GM23338 (cell line): Measurements from ENCODE around the gene ZNF580. TPM values are rescaled to one million over a fixed set of nuclear protein-coding genes. Genes with fewer than 3 reads are reported as not detected.

Experiments
- ATAC-seq: fragments of 200-7000 bp; cut with Tn5 transposase; 3 replicates; pipeline ENCODE4 v1.9.1; 2020
- DNase-seq: peaks from one replicate; pipeline ENCODE4 v3.0.0-alpha.2; 2015; ENCODE audit warnings: low spot score
- H2AFZ ChIP-seq: fragments of 200-600 bp; sonication (generic); 2 replicates; pipeline ENCODE4 v1.8.0; 2016; ENCODE audit warnings: antibody characterized with exemption, mild to moderate bottlenecking, moderate library complexity
- H3F3A ChIP-seq: fragments of 200-600 bp; sonication (generic); replicated peaks from 2 replicates; pipeline ENCODE4 v1.8.0; 2017; ENCODE audit warnings: antibody characterized with exemption, mixed run types, low read depth
- H3K27ac ChIP-seq: fragments of 200-600 bp; sonication (generic); 2 replicates; pipeline ENCODE4 v1.6.1; 2016; ENCODE audit warnings: low read depth
- H3K27me3 ChIP-seq: fragments of 200-600 bp; sonication (generic); 2 replicates; pipeline ENCODE4 v1.8.0; 2016; ENCODE audit warnings: mild to moderate bottlenecking, mixed run types, moderate library complexity; ENCODE audit not compliant: insufficient read depth
- H3K36me3 ChIP-seq: fragments of 200-600 bp; sonication (generic); 2 replicates; pipeline ENCODE4 v1.8.0; 2016; ENCODE audit warnings: mild to moderate bottlenecking; ENCODE audit not compliant: insufficient read depth
- H3K4me1 ChIP-seq: fragments of 200-600 bp; sonication (generic); 2 replicates; pipeline ENCODE4 v1.8.0; 2016; ENCODE audit warnings: mild to moderate bottlenecking, moderate library complexity; ENCODE audit not compliant: insufficient read depth
- H3K4me2 ChIP-seq: fragments of 200-600 bp; sonication (generic); 2 replicates; pipeline ENCODE4 v1.7.1; 2017; ENCODE audit warnings: mixed run types
- H3K4me3 ChIP-seq: fragments of 200-600 bp; sonication (generic); 2 replicates; pipeline ENCODE4 v1.6.1; 2016; ENCODE audit warnings: mixed run types
- H3K79me2 ChIP-seq: fragments of 200-600 bp; sonication (generic); replicated peaks from 2 replicates; pipeline ENCODE4 v1.8.0; 2017; ENCODE audit warnings: mild to moderate bottlenecking; ENCODE audit not compliant: insufficient read depth
- H3K9me2 ChIP-seq: fragments of 200-600 bp; sonication (generic); 2 replicates; pipeline ENCODE4 v1.8.0; 2017; ENCODE audit not compliant: insufficient read depth
- H4K20me1 ChIP-seq: fragments of 200-600 bp; sonication (generic); replicated peaks from 2 replicates; pipeline ENCODE4 v1.8.0; 2017; ENCODE audit warnings: mild to moderate bottlenecking; ENCODE audit not compliant: insufficient read depth
- H3K27ac Mint-ChIP-seq: 2 replicates; pipeline ENCODE4 v1.8.0; 2020; ENCODE audit warnings: inconsistent platforms, mild to moderate bottlenecking, moderate library complexity, mixed read lengths
- H3K27me3 Mint-ChIP-seq: 3 replicates; pipeline ENCODE4 v1.8.0; 2022; ENCODE audit warnings: low read depth, mild to moderate bottlenecking, moderate library complexity, mixed read lengths, inconsistent platforms; ENCODE audit not compliant: insufficient read depth, poor library complexity
- H3K36me3 Mint-ChIP-seq: 3 replicates; pipeline ENCODE4 v1.8.0; 2021; ENCODE audit warnings: low read depth, mild to moderate bottlenecking, inconsistent platforms, moderate library complexity, mixed read lengths
- H3K4me1 Mint-ChIP-seq: 3 replicates; pipeline ENCODE4 v1.8.0; 2020; ENCODE audit warnings: mild to moderate bottlenecking, inconsistent platforms, mixed read lengths
- H3K4me3 Mint-ChIP-seq: 3 replicates; pipeline ENCODE4 v1.8.0; 2021; ENCODE audit warnings: moderate library complexity, mild to moderate bottlenecking, inconsistent platforms, mixed read lengths
- H3K9me3 Mint-ChIP-seq: 3 replicates; pipeline ENCODE4 v1.8.0; 2020; ENCODE audit warnings: moderate library complexity, mild to moderate bottlenecking, inconsistent platforms, mixed read lengths
- EZH2 ChIP-seq: fragments of 200-600 bp; sonication (generic); IDR thresholded peaks from one replicate; pipeline ENCODE4 v1.8.0; 2017; ENCODE audit warnings: antibody characterized with exemption, mild to moderate bottlenecking, low read depth; ENCODE audit not compliant: unreplicated experiment
- POLR2AphosphoS5 ChIP-seq: IDR thresholded peaks from 2 replicates; pipeline ENCODE4 v1.6.1; 2016; ENCODE audit warnings: antibody characterized with exemption, low read depth
- STAT1 ChIP-seq: IDR thresholded peaks from one replicate; pipeline ENCODE4 v1.6.1; 2016; ENCODE audit warnings: antibody characterized with exemption; ENCODE audit not compliant: unreplicated experiment
- ZNF114 ChIP-seq: fragments of 250-450 bp; sonication (Bioruptor Pico); IDR thresholded peaks from 2 replicates; pipeline ENCODE4 v1.5.0; 2020; ENCODE audit warnings: mild to moderate bottlenecking, moderate library complexity
- polyA plus RNA-seq: library from polyadenylated mRNA; unstranded; fragments of >200 nt; fragmentation: Nextera tagmentation; extraction: Ambion mirVana; gene quantifications from 2 replicates; pipeline ENCODE4 v1.2.1, GENCODE V29; 2016
- total RNA-seq: library from RNA; depleted of rRNA; stranded (reverse); fragments of >200 nt; shearing (Covaris generic); gene quantifications from 2 replicates; pipeline ENCODE4 v1.2.3, GENCODE V29; 2014
- TF ChIP-seq, protein P1 (sequence below): fragments of 250-450 bp; sonication (Bioruptor Pico); IDR thresholded peaks from 2 replicates; pipeline ENCODE4 v1.5.0; 2020; ENCODE audit warnings: mild to moderate bottlenecking, moderate library complexity
- TF ChIP-seq, protein P2 (sequence below), 2 experiments: fragments of 200-600 bp in 1 of 2; sonication (generic) in 1 of 2; conservative IDR thresholded peaks; 2 replicates each; pipeline versions ENCODE4 v1.5.1 to v1.6.1; 2016 to 2017; ENCODE audit warnings: antibody characterized with exemption in 2 of 2, low read depth in 2 of 2, mild to moderate bottlenecking in 2 of 2, moderate library complexity in 1 of 2

ZNF580 gene
- total and polyA plus RNA-seq, 2 experiments from 2014 or later = 18.7 to 23.6 TPM

DNA sequence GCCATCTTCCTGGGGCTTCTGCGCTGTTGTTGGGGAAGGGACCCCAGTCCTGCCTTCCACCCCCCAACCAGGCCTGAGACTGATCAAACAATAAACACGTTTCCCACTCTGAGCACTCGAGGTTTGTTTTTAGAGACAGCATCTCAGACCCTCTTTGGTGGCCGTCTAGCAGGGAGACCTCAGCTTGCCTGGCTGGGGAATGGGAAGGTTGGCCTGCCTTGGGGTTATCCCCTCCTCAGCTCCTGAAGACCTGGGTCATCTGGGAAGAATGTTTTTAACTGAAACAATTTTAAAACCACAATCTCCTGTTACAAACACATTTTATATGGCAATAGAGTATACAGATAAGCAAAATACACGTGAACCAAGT is 4.7 kb downstream of the ZNF580 start (continued):
- TF ChIP-seq, protein P1, sequence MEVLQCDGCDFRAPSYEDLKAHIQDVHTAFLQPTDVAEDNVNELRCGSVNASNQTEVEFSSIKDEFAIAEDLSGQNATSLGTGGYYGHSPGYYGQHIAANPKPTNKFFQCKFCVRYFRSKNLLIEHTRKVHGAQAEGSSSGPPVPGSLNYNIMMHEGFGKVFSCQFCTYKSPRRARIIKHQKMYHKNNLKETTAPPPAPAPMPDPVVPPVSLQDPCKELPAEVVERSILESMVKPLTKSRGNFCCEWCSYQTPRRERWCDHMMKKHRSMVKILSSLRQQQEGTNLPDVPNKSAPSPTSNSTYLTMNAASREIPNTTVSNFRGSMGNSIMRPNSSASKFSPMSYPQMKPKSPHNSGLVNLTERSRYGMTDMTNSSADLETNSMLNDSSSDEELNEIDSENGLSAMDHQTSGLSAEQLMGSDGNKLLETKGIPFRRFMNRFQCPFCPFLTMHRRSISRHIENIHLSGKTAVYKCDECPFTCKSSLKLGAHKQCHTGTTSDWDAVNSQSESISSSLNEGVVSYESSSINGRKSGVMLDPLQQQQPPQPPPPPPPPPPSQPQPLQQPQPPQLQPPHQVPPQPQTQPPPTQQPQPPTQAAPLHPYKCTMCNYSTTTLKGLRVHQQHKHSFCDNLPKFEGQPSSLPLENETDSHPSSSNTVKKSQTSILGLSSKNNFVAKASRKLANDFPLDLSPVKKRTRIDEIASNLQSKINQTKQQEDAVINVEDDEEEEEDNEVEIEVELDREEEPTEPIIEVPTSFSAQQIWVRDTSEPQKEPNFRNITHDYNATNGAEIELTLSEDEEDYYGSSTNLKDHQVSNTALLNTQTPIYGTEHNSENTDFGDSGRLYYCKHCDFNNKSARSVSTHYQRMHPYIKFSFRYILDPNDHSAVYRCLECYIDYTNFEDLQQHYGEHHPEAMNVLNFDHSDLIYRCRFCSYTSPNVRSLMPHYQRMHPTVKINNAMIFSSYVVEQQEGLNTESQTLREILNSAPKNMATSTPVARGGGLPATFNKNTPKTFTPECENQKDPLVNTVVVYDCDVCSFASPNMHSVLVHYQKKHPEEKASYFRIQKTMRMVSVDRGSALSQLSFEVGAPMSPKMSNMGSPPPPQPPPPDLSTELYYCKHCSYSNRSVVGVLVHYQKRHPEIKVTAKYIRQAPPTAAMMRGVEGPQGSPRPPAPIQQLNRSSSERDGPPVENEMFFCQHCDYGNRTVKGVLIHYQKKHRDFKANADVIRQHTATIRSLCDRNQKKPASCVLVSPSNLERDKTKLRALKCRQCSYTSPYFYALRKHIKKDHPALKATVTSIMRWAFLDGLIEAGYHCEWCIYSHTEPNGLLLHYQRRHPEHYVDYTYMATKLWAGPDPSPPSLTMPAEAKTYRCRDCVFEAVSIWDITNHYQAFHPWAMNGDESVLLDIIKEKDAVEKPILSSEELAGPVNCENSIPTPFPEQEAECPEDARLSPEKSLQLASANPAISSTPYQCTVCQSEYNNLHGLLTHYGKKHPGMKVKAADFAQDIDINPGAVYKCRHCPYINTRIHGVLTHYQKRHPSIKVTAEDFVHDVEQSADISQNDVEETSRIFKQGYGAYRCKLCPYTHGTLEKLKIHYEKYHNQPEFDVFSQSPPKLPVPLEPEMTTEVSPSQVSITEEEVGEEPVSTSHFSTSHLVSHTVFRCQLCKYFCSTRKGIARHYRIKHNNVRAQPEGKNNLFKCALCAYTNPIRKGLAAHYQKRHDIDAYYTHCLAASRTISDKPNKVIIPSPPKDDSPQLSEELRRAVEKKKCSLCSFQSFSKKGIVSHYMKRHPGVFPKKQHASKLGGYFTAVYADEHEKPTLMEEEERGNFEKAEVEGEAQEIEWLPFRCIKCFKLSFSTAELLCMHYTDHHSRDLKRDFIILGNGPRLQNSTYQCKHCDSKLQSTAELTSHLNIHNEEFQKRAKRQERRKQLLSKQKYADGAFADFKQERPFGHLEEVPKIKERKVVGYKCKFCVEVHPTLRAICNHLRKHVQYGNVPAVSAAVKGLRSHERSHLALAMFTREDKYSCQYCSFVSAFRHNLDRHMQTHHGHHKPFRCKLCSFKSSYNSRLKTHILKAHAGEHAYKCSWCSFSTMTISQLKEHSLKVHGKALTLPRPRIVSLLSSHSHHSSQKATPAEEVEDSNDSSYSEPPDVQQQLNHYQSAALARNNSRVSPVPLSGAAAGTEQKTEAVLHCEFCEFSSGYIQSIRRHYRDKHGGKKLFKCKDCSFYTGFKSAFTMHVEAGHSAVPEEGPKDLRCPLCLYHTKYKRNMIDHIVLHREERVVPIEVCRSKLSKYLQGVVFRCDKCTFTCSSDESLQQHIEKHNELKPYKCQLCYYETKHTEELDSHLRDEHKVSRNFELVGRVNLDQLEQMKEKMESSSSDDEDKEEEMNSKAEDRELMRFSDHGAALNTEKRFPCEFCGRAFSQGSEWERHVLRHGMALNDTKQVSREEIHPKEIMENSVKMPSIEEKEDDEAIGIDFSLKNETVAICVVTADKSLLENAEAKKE = no peak
- no peak for TF ChIP-seq STAT1
- no peak for TF ChIP-seq EZH2
- TF ChIP-seq ZNF114 (CRISPR knock-in tag) = no peak

DNA sequence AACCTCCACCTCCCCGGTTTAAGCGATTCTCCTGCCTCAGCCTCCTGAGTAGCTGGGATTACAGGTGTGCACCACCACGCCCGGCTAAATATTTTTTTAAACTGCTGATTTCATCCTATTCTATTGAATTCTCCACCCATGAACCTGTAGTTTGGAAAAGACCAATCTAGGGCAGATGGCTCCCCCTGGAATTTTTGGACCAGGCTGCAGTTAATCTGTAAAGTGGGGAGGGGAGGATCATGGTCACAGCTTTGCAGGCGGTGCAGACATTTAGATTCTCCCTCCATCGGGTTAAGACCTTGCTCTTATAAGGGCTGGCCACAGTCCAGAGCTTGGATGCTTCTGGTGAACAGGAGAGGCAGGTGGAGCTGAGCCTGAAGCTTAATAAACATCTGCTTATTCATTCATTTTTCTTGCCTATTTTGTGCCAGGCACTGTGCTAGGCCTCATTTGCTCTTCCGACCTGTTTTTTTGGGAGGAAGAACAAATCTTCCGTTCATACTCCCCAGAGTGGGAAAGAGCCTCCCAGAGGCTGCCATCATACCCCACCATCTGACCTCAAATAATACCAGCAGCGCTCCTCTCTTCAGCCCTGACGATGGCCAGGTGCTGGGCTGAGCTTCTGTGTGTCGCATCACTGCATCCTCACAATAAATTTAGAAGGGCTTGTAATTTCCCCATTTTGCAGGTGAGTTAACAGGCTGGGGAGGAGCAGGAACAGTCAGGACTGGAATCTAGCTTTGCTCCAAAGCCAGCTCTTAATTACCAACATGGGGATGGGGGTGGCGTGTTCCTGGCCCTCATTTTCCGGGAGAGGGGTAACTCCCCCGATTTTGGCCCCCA is 6.3 kb downstream of the ZNF580 start:
- Histone ChIP-seq H3F3A (peaks cover 15% of the 10 kb centered on the region), H3K36me3 (no peaks in the 10 kb centered on the region), H4K20me1 (no peaks in the 10 kb centered on the region), H3K27ac (peak overlapping the region; percentile 59; the same call in 1 of the 2 replicates), H3K4me1 (no peaks in the 10 kb centered on the region; the same call in 1 of the 2 replicates), H3K27me3 (no peaks in the 10 kb centered on the region), H3K9me2 (no peaks in the 10 kb centered on the region), H2AFZ (peak overlapping the region; percentile 84; the same call in 1 of the 2 replicates), H3K79me2 (peaks cover 37% of the 10 kb centered on the region), H3K4me3 (peak overlapping the region; percentile 65), H3K4me2 (peak overlapping the region; percentile 87)
- ATAC-seq (no peak), DNase-seq (no peak)
- Mint-ChIP-seq H3K36me3 (peaks cover 41% of the 10 kb centered on the region), H3K4me1 (peaks cover 32% of the 10 kb centered on the region), H3K9me3 (no peaks in the 10 kb centered on the region; the same call in 2 of the 3 replicates), H3K4me3 (peak overlapping the region; percentile 84), H3K27ac (no peak overlapping the region), H3K27me3 (peaks cover 41% of the 10 kb centered on the region)
- TF ChIP-seq, protein P2, sequence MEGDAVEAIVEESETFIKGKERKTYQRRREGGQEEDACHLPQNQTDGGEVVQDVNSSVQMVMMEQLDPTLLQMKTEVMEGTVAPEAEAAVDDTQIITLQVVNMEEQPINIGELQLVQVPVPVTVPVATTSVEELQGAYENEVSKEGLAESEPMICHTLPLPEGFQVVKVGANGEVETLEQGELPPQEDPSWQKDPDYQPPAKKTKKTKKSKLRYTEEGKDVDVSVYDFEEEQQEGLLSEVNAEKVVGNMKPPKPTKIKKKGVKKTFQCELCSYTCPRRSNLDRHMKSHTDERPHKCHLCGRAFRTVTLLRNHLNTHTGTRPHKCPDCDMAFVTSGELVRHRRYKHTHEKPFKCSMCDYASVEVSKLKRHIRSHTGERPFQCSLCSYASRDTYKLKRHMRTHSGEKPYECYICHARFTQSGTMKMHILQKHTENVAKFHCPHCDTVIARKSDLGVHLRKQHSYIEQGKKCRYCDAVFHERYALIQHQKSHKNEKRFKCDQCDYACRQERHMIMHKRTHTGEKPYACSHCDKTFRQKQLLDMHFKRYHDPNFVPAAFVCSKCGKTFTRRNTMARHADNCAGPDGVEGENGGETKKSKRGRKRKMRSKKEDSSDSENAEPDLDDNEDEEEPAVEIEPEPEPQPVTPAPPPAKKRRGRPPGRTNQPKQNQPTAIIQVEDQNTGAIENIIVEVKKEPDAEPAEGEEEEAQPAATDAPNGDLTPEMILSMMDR (conservative IDR thresholded peaks at IDR 0.05; ENCODE audit: low read depth in 2 of 2) = no peak
- TF ChIP-seq POLR2AphosphoS5 = 0 out of 2 replicates have a peak, but pooled peaks have one; percentile 4
